ENCODE measurements around the gene SLC6A11. TPM values are rescaled to one million over a fixed set of nuclear protein-coding genes. Genes with fewer than 3 reads are reported as not detected.

SLC6A11 gene
- total and polyA plus RNA-seq, 2 donors (not counting 3 experiments of a cell fraction or from before 2014, with no cell fraction given) = not detected

- no peaks in the 10 kb centered on the region for H3K27me3 ChIP-seq (ENCODE audit: control insufficient read depth in 2 of 2, insufficient read depth in 2 of 2, low read length in 2 of 2)
Measured at GRCh38 chr3:10933470-10933804, 117.4 kb downstream of the SLC6A11 start.

More at GRCh38 chr3:10933470-10933804, 117.4 kb downstream of the SLC6A11 start:
- no TSS peak for BruUV-seq (replicated peaks)
- no peak for TF ChIP-seq MAX (IDR thresholded peaks at IDR 0.05; ENCODE audit: insufficient read depth, insufficient read length)
- no peak for TF ChIP-seq EZH2 (IDR thresholded peaks at IDR 0.05; ENCODE audit: borderline replicate concordance, low read depth, low read length, severe bottlenecking)
- TF ChIP-seq MYC (IDR thresholded peaks at IDR 0.05; ENCODE audit: low read depth, low read length) = no peak
- no peak for TF ChIP-seq POLR2AphosphoS5 (IDR thresholded peaks at IDR 0.05; ENCODE audit: insufficient read depth, low read depth, low read length)
- TF ChIP-seq GATA2 (IDR thresholded peaks at IDR 0.05; ENCODE audit: insufficient read depth, insufficient read length, low read depth, low read length) = no peak
- TF ChIP-seq JUN (IDR thresholded peaks at IDR 0.05; ENCODE audit: borderline replicate concordance, insufficient read depth, insufficient read length, low read depth) = no peak
- TF ChIP-seq CTCF (IDR thresholded peaks at IDR 0.05; ENCODE audit: extremely low read depth in 1 of 2, insufficient read depth in 1 of 2, low read depth in 1 of 2, low read length in 2 of 2) = no peak
- H3K9ac ChIP-seq (replicated peaks; ENCODE audit: extremely low read depth, insufficient read depth, low read length) = no peak overlapping the region
- H4K20me1 ChIP-seq (replicated peaks; ENCODE audit: control insufficient read depth, extremely low read depth, insufficient read depth, low read length) = no peaks in the 10 kb centered on the region
- FAIRE-seq (no peak), DNase-seq (ENCODE audit: low read depth, low spot score) (no peak)
- no peaks in the 10 kb centered on the region for H3K9me1 ChIP-seq (replicated peaks; ENCODE audit: control insufficient read depth, extremely low read depth, insufficient read depth, low read length)
- ChIA-PET CTCF (no interaction called here), POLR2A (no interaction called here)
- H3K79me2 ChIP-seq (ENCODE audit: control insufficient read depth, insufficient read depth, low read length) = no peaks in the 10 kb centered on the region
- dilution Hi-C loops (cut with MboI; ENCODE audit: extremely low pct_ligation_motif_present, low sequenced_read_pairs) = no loop called here
- no peak overlapping the region for H3K4me2 ChIP-seq (ENCODE audit: insufficient read depth, low read length)
- no peak overlapping the region for H3K27ac ChIP-seq (ENCODE audit: insufficient read depth, low read depth, low read length)
- H3K9me3 ChIP-seq (replicated peaks; ENCODE audit: control insufficient read depth, insufficient read depth, low read length) = no peaks in the 10 kb centered on the region
- no peak overlapping the region for H2AFZ ChIP-seq (ENCODE audit: low read depth, low read length)
- intact Hi-C loops (cut with micrococcal nuclease) = no loop called here
- no peak overlapping the region for H3K4me3 ChIP-seq (replicated peaks in 1 of 3; ENCODE audit: insufficient read depth in 1 of 3, low read depth in 1 of 3, low read length in 3 of 3)
- H3K4me1 ChIP-seq (ENCODE audit: control insufficient read depth, extremely low read depth, insufficient read depth, low read length) = peaks cover 9% of the 10 kb centered on the region
- H3K36me3 ChIP-seq (ENCODE audit: control insufficient read depth in 2 of 2, extremely low read depth in 1 of 2, insufficient read depth in 2 of 2, low read length in 2 of 2) = no peaks in the 10 kb centered on the region
